SK-N-SH (cell line): ENCODE data around the gene DCK.

Source experiments
- EZH2phosphoT487 ChIP-seq: fragments of 200-600 bp; sonication (generic); IDR thresholded peaks from 2 replicates; pipeline ENCODE4 v1.6.1; 2017; ENCODE audit warnings: low read depth, mixed run types, mild to moderate bottlenecking, antibody characterized with exemption, moderate library complexity, borderline replicate concordance
- FOXJ3 ChIP-seq: sonication (generic); formaldehyde crosslinking; IDR thresholded peaks from 2 replicates; pipeline ENCODE4 v1.5.1; 2020; ENCODE audit warnings: mild to moderate bottlenecking, missing genetic modification reagents
- FOXM1 ChIP-seq: IDR thresholded peaks from 2 replicates; pipeline ENCODE4 v1.4.0; 2012; ENCODE audit warnings: low read depth, mild to moderate bottlenecking
- MXI1 ChIP-seq: IDR thresholded peaks from 2 replicates; pipeline ENCODE4 v1.6.1; 2012; ENCODE audit warnings: mild to moderate bottlenecking, low read depth, low read length, improper control_type of control experiment
- POLR2AphosphoS5 ChIP-seq: IDR thresholded peaks from 2 replicates; pipeline ENCODE4 v1.6.1; 2012; ENCODE audit warnings: low read depth, low read length
- RFX5 ChIP-seq: IDR thresholded peaks from 2 replicates; pipeline ENCODE4 v1.6.1; 2012; ENCODE audit warnings: mild to moderate bottlenecking, improper control_type of control experiment, low read length
- SMC3 ChIP-seq: IDR thresholded peaks from 2 replicates; pipeline ENCODE4 v1.6.1; 2012; ENCODE audit warnings: low read depth, low read length, improper control_type of control experiment
- TAF1 ChIP-seq: IDR thresholded peaks from 2 replicates; pipeline ENCODE4 v1.6.1; 2012; ENCODE audit warnings: low read depth, mild to moderate bottlenecking, low read length, moderate library complexity, borderline replicate concordance
- TEAD4 ChIP-seq: IDR thresholded peaks from 2 replicates; pipeline ENCODE4 v1.4.0; 2012; ENCODE audit warnings: mild to moderate bottlenecking, borderline replicate concordance; ENCODE audit not compliant: insufficient read depth
- TF ChIP-seq, protein P1 (sequence below): fragments of 200-600 bp; sonication (generic); IDR thresholded peaks from 2 replicates; pipeline ENCODE4 v1.6.1; 2017; ENCODE audit warnings: antibody characterized with exemption, mild to moderate bottlenecking, moderate library complexity

DNA sequence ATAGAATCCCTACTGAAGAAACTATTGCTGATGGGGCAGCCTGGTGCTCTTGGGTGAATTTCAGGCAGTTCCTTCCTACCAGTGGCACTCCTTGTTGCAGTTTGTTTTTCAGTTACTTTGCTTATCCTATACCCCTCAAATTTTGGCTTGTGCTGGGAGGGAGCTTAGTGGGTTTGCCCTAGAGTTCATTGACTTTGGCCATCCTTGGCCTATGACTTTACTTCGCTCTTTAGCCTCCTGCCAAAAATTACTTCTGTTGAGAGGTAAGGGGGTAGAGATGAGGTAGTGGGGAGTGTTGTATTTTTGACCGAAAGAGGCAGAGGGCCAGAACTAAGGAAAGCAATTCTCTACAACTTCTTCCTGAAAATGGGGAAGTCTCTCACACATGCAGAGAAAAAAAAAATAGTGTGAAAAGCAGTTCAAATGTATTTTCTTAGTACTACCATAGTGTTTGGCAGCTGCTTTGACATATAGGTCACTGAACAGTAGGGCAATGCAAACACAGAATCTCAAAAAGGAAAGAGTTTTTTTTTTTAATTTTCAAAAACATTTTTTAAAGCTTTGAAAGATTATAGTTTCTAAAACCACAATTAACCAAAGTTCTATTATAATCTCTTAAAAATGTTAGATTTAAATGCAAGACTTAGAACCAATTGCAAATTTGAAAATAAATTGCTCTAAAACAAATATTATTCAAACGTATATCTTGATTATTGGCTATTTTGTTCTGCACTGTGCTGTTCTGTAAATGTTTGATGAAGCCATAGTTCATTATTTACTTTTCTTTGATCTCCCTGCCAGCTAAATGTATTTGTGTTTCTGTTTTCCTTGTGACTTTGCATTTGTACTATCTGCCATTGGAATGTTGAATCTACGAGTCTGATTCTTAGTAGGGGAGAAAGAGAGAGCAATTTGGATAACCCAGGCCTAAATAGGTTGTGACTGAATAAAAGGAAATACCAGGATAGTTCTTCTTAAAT, 73.6 kb downstream of the DCK start:
- TF ChIP-seq POLR2AphosphoS5 (no peak), TAF1 (no peak), MXI1 (no peak), SMC3 (no peak), EZH2phosphoT487 (no peak), FOXM1 (no peak), FOXJ3 (CRISPR knock-in tag) (no peak), TEAD4 (no peak), RFX5 (no peak)
- TF ChIP-seq, protein P1, sequence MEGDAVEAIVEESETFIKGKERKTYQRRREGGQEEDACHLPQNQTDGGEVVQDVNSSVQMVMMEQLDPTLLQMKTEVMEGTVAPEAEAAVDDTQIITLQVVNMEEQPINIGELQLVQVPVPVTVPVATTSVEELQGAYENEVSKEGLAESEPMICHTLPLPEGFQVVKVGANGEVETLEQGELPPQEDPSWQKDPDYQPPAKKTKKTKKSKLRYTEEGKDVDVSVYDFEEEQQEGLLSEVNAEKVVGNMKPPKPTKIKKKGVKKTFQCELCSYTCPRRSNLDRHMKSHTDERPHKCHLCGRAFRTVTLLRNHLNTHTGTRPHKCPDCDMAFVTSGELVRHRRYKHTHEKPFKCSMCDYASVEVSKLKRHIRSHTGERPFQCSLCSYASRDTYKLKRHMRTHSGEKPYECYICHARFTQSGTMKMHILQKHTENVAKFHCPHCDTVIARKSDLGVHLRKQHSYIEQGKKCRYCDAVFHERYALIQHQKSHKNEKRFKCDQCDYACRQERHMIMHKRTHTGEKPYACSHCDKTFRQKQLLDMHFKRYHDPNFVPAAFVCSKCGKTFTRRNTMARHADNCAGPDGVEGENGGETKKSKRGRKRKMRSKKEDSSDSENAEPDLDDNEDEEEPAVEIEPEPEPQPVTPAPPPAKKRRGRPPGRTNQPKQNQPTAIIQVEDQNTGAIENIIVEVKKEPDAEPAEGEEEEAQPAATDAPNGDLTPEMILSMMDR = no peak
